ENCODE results near the gene IQSEC1. TPM values are rescaled to one million over a fixed set of nuclear protein-coding genes. Genes with fewer than 3 reads are reported as not detected.

The IQSEC1 gene
- total RNA-seq, 1 donor from 2014 or later, result 31.3 TPM

- no peak overlapping the region for H3K27ac Mint-ChIP-seq (ENCODE audit: unreplicated experiment)
These were observed 92.5 kb downstream of the IQSEC1 start for GRCh38 chr3:12980596-12981290.

GRCh38 chr3:12979947-12980487 is 93.2 kb downstream of the IQSEC1 start:
- H3K4me3 Mint-ChIP-seq, result no peak overlapping the region
- H3K27ac Mint-ChIP-seq (ENCODE audit: unreplicated experiment), result no peak overlapping the region
- H3K9me3 Mint-ChIP-seq, result no peaks in the 10 kb centered on the region
- TF ChIP-seq CTCF (conservative IDR thresholded peaks at IDR 0.05), result no peak
- no peaks in the 10 kb centered on the region for H3K4me1 Mint-ChIP-seq
- no peaks in the 10 kb centered on the region for H3K27me3 Mint-ChIP-seq (ENCODE audit: low read depth)
- DNase-seq (ENCODE audit: low read depth, low spot score), result no peak
- no peaks in the 10 kb centered on the region for H3K36me3 Mint-ChIP-seq (ENCODE audit: low read depth)

More at GRCh38 chr3:12980596-12981290, 92.5 kb downstream of the IQSEC1 start:
- no peaks in the 10 kb centered on the region for H3K4me1 Mint-ChIP-seq
- DNase-seq (ENCODE audit: low read depth, low spot score), result no peak
- no peaks in the 10 kb centered on the region for H3K36me3 Mint-ChIP-seq (ENCODE audit: low read depth)
- H3K9me3 Mint-ChIP-seq, result no peaks in the 10 kb centered on the region
- TF ChIP-seq CTCF (conservative IDR thresholded peaks at IDR 0.05), result no peak
- H3K4me3 Mint-ChIP-seq, result no peak overlapping the region
- no peaks in the 10 kb centered on the region for H3K27me3 Mint-ChIP-seq (ENCODE audit: low read depth)

- H3K36me3 Mint-ChIP-seq (ENCODE audit: low read depth), result no peaks in the 10 kb centered on the region
- H3K4me1 Mint-ChIP-seq, result no peaks in the 10 kb centered on the region
- H3K27ac Mint-ChIP-seq (ENCODE audit: unreplicated experiment), result no peak overlapping the region
- H3K4me3 Mint-ChIP-seq, result no peak overlapping the region
- no peaks in the 10 kb centered on the region for H3K27me3 Mint-ChIP-seq (ENCODE audit: low read depth)
- H3K9me3 Mint-ChIP-seq, result no peaks in the 10 kb centered on the region
- no peak for DNase-seq (ENCODE audit: low read depth, low spot score)
- no peak for TF ChIP-seq CTCF (conservative IDR thresholded peaks at IDR 0.05)
These were observed 93.9 kb downstream of the IQSEC1 start for GRCh38 chr3:12979151-12979946.

- H3K4me1 Mint-ChIP-seq, result no peaks in the 10 kb centered on the region
- H3K9me3 Mint-ChIP-seq, result no peaks in the 10 kb centered on the region
- no peaks in the 10 kb centered on the region for H3K36me3 Mint-ChIP-seq (ENCODE audit: low read depth)
- no peaks in the 10 kb centered on the region for H3K27me3 Mint-ChIP-seq (ENCODE audit: low read depth)
- H3K27ac Mint-ChIP-seq (ENCODE audit: unreplicated experiment), result no peak overlapping the region
- no peak for DNase-seq (ENCODE audit: low read depth, low spot score)
- no peak overlapping the region for H3K4me3 Mint-ChIP-seq
- no peak for TF ChIP-seq CTCF (conservative IDR thresholded peaks at IDR 0.05)
These were observed 94.5 kb downstream of the IQSEC1 start for GRCh38 chr3:12978682-12979081.

- no peak for TF ChIP-seq CTCF (conservative IDR thresholded peaks at IDR 0.05)
These were observed 96.0 kb downstream of the IQSEC1 start for GRCh38 chr3:12977117-12977808.

More at GRCh38 chr3:12977117-12977808, 96.0 kb downstream of the IQSEC1 start:
- no peaks in the 10 kb centered on the region for H3K36me3 Mint-ChIP-seq (ENCODE audit: low read depth)
- H3K9me3 Mint-ChIP-seq, result no peaks in the 10 kb centered on the region
- no peaks in the 10 kb centered on the region for H3K4me1 Mint-ChIP-seq
- H3K27ac Mint-ChIP-seq (ENCODE audit: unreplicated experiment), result no peak overlapping the region
- DNase-seq (ENCODE audit: low read depth, low spot score), result no peak
- no peak overlapping the region for H3K4me3 Mint-ChIP-seq
- H3K27me3 Mint-ChIP-seq (ENCODE audit: low read depth), result no peaks in the 10 kb centered on the region
